Breast epithelium (tissue), 3 donors: Measurements from ENCODE around the gene MTURN.

Experiments used
- CTCF ChIP-seq, 3 donors: fragments of 450-650 bp; IDR thresholded peaks; one replicate each; pipeline ENCODE4 v1.5.1; 2016 to 2017; ENCODE audit warnings: antibody characterized with exemption in 3 of 3, mild to moderate bottlenecking in 3 of 3, moderate library complexity in 3 of 3
- POLR2AphosphoS5 ChIP-seq, 3 donors: sonication (generic); formaldehyde crosslinking; IDR thresholded peaks; one replicate each; pipeline ENCODE4 v1.6.1; 2017; ENCODE audit warnings: antibody characterized with exemption in 3 of 3

- TF ChIP-seq CTCF (IDR thresholded peaks at IDR 0.05) (no peak), POLR2AphosphoS5 (IDR thresholded peaks at IDR 0.05) (peak in 1 of 3 donors; percentile 32)
Observed at GRCh38 chr7:30148951-30149459, 14.2 kb downstream of the MTURN start.
